GM21786 (cell line): Measurements from ENCODE around the gene RPS14.
"Not testable (repeated sequence)": the region's sequence is repeated elsewhere in the genome, so short reads cannot be mapped to it uniquely, and the experiment has no call there.

Source experiments
- ATAC-seq: cut with Tn5 transposase; IDR thresholded peaks from one replicate; pipeline ENCODE4 v1.9.1; 2021; ENCODE audit not compliant: unreplicated experiment

Gene RPS14

DNA sequence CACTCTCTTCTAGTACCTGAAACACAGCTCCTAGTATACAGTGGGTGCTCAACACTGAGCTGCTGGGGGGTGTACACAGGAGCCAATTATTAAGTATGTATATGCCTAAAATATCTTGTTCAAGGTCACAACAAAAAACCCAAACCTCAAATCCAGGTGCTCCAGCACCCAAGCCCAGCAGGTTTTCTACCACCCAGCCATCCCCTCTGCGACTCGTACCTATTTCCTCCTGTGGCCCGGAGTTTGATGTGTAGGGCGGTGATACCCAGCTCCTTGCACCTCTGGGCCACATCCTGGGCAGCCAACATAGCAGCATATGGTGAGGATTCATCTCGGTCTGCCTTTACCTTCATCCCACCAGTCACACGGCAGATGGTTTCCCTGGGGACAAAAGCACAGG is 3.0 kb downstream of the RPS14 start:
- ATAC-seq, result no peak

DNA sequence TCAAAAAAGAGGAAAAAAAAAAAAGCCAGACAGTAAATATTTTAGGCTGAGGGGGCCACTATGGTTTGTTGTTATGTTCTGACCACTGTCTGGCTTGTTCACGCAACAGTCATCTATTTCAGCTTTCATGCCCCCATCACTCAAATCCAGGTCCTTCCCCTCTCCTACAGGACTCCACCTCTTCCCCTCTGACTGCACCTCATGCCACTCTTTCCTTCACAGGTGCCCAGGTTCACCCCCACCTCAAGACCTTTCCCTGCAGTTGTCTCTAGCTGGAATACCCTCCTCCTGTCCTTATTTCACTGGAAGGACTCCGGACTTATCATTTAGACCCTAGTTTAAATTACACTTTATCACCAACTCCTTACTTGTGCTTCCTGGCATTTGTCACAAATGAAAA is 3.5 kb downstream of the RPS14 start:
- ATAC-seq, result no peak

DNA sequence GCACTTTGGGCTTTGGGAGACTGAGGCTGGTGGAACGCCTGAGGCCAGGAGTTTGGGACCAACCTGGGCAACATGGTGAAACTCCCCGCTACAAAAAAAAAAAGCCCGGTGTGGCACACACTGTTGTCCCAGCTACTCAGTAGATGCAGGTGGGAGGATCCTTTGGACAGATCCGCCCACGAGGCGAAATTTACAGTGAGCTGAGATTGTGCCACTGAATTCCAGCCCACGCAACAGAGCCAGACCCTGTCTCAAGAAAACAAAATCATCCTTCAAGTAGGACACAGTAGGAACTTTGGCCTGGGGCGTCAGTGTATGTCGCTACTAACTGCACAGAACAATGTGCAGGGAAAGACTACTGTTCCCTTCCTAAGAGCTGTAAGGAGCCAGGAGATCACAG is 4.8 kb downstream of the RPS14 start:
- no peak for ATAC-seq

DNA sequence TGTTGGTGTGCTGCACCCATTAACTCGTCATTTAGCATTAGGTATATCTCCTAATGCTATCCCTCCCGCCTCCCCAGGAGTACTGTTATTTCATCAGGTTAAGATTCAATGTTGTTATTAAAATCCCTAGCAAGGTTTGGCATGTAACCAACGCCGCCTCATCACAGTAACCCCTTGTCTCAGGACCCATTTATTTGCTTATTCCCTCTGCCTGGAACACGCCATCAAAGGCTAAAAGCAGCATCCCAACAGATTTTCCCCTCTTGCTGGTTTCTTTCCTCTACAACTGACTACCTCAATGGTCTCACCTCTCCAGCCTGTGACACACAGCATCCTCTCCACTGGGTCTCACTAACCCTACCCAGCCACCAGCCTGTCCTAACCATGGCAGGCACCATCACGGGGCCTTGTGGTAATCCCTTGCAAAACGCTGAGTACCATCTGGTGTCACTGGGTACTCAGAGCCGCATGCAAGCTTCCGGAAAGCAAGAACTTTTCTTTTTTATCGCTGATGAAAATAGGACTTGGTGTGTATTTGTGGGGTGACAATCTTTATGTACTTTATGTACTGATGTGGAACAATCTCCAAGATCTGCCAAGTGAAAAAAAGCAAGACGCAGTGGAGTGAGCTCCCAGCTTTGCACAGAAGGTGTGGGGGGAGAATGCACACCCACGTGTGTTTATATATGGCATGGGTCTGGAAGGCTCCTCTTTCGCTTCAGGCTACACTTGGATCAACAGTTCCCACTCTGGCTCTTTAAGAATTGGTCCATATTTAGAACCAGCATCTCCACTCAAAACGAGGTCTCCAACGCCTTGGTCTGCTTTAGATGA is 6.1 kb downstream of the RPS14 start:
- ATAC-seq, result no peak

DNA sequence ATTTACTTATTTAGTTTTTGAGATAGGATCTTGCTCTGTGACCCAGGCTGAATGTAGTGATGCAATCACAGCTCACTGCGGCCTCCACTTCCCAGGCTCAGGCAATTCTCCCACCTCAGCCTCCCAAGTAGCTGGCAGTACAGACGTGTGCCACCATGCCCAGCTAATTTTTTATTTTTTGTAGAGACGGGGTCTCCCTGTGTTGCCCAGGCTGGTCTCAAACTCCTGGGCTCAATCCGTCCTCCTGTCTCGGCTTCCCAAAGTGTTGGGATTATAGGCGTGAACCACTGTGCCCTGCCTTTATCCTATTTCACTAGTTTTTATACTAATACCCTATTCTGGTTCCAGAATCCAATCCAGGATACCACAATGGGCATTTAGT is 6.8 kb downstream of the RPS14 start:
- no peak for ATAC-seq

DNA sequence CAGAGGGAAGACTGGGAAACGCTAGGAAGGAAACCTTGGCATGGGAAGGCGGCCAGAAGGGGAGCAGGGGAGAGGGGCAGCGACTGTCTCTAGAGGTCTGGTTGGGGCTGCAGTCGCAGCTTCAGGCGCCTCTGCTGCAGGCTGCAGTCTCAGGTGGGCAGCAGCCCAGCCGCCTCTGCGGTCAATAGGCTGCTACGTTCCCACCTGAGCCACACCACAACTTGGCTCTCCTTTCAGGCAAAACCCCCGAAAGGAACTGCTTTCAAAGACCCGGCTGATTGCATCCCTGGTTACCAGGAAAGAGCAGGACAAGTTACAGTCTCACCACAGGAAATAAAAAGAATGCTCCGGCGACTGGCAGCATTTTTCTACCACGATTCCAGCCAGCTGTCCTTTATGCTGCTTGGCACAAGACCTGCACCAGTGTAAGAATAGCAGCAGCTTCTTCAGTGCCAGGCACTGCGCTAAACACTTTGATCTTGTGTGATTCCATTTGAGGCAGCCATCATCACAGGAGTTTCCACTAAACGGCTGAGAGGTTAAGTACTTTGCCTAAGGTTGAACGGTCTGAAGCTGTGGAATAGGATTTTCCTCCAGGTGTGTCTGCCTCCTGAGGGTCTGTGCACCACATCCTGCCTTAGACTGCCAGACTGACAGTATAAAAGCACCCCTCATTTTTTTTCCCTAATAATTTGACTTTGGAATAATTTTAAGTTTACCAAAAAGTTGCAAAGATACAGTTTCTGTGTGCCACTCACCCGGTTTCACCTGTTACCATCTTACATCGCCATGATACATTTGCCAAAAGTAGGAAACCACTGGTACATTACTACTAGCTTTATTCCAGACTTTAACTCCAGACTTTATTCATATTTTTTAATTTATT is 7.5 kb downstream of the RPS14 start:
- ATAC-seq, result no peak

DNA sequence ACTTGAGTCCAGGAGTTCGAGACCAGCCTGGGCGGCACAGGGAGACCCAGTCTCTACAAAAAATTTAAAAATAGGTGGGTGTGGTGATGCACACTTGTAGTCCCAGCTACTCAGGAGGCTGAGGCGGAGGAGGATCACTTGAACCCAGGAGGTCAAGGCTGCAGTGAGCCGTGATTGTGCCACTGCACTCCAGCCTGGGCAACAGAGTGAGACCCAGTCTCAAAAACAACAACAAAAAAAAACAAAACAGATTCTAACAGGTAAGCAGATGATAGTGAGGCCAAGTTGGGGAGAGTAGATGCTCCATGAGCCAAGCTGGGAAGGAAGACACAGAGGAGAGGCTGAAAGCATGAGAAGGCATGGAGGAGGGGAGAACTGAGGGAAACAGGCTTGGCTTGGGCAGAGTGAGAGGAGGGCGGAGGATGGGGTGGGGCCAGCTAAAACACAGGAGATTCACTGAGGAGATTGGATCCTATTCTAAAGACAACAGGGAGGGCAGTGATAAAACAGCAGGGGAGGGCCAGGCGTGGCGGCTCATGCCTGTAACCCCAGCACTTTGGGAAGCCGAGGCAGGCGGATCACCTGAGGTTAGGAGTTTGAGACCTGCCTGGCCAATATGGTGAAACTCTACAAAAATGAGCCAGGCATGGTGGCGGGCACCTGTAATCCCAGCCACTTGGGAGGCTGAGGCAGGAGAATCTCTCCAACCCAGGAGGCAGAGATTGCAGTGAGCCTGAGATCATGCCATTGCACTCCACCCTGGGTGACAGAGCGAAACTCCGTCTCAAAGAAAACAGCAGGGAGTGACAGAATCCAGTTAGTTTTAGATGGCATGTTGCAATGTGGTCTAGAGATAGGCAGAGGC is 8.4 kb downstream of the RPS14 start:
- ATAC-seq, result no peak

DNA sequence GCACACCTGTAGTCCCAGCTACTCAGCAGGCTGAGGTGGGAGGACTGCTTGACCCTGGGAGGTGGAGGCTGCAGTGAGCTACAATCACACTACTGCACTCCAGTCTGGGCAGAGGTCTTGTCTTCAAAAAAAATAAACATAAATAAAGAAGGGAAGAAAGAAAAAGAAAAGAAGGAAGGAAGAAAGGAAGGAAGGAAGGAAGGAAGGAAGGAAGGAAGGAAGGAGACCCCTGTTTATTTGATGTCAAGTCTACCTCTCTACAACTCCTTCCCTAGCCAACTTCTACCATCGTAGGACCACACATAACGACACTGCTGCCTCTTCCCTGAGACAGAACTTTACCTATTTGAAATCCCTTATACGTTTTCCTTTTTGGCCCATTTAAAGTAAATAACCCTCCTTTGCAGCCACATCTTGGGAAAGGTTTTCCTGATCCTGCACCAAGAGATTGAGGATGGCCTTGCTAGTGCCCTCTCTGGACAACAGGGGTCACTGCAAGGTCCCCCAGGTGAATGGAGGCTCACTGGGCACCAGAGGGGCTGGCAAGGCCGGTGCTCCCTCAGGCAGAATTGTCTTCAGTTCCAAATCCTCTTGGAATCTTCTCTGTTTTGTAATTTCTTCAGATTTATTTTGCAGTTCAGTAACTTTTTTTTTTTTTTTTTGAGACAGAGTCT is 10.5 kb downstream of the RPS14 start:
- ATAC-seq, result no peak

DNA sequence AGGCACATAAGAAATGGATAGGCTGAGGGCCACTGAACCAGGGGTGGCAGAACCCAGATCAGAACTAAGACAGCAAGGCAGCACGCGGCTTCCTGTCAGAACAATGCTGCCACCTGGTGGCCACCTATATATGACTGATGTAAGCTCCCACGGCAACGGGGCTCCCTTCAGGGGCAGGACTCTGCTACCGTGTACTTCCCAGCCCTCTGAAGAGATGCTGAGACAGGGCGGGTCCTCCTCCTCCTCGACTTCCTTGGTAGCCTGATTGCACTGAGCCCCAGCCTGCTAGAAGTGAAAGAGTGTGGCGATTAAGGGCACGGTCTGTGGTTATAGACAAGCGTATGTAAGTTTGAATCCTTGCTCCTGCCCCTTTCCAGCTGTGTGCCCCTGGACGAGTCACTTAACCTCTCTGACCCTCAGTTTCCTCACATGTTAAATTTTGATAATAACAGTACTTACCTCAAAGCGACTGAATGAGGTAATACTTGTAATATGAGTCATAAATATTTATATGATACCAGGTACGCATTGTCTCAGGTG is 13.3 kb downstream of the RPS14 start:
- peak; percentile 92 for ATAC-seq

DNA sequence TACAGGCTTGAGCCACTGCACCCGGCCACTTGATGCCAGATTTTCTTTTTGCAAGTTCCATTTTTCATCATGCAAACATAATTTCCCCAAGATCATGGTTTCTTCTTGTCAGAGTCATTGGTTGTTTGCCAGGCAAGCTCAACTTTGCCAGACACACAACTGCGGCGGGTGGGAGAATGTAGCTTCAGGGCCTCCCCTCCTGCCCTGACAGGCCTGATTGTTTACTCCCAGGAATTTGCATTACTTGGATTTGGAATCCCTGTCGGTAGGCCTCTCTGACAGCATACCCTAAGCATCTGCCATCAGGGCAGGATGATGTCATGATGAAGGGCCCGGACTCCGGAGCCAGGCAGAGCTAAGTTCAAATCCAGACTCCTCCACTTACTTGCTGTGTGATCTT is 15.1 kb downstream of the RPS14 start:
- ATAC-seq, result no peak

DNA sequence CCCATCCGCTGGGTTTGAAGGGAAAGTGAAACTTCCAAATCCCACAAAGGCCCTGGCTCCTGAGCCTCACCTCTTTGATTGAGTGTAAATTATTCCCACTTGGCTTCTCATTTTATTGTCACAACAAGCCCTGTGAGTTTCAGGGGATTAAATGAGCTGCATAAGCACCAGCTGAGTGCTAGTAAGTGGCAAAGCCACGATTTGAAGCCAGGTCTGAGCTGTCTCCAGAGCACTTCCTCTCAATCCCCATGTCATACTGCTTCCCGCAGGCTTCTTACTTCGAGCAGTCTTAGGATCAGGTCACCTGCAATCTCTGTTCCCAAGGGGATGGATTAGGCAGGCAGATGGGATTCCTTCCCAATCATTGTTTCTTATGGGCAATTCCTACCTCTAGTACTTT is 18.0 kb downstream of the RPS14 start:
- no peak for ATAC-seq

DNA sequence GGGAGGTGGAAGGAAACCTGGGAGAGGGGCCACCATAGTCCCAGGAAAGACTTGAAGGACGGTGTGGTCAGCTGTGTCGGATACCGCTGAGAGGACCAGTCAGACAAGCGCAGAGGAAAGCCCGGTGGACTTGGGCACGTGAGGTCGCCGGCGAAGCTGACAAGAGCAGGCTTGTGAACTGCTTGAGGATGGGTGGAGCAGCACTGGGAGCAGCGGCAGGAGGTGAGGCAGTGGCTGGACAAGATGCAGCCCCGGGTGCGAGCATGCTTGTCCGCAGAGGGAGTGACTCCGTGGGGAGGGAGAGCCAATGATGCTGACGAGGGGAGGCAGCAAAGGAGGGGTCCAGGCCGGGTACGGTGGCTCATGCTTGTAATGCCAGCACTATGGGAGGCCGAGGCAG is 18.5 kb downstream of the RPS14 start:
- ATAC-seq, result no peak

DNA sequence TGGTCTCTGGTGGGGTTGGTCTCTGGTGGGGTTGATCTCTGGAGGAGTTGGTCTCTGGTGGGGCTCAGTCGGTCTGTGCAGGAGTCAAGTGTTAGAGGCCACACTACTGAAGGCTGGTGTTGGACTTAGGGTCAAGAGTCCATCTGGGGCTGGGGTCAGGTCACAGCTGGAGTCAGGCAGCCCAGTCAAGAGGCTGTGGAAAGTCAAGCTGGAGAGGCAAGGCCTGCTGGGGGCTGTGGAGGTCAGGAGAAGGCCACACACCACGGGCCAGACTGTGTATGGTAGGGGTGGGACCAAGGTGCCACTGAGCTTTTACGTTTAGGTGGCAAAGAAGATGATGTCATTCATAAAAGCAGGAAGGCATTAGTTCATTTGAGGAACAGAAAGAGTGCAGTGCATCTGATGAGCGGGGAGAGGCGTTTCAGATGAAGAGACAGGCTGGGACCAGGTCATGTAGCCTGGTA is 20.1 kb downstream of the RPS14 start:
- ATAC-seq, result peak; percentile 75

DNA sequence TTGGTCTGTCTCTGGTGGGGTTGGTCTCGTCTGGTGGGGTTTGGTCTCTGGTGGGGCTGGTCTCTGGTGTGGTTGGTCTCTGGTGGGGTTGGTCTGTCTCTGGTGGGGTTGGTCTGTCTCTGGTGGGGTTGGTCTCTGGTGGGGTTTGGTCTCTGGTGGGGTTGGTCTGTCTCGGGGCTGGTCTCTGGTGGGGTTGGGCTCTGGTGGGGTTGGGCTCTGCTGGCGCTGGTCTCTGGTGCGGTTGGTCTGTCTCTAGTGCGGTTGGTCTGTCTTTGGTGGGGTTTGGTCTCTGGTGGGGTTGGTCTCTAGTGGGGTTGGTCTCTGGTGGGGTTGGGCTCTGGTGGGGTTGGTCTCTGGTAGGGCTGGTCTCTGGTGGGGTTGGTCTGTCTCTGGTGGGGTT is 20.6 kb downstream of the RPS14 start:
- no peak for ATAC-seq

DNA sequence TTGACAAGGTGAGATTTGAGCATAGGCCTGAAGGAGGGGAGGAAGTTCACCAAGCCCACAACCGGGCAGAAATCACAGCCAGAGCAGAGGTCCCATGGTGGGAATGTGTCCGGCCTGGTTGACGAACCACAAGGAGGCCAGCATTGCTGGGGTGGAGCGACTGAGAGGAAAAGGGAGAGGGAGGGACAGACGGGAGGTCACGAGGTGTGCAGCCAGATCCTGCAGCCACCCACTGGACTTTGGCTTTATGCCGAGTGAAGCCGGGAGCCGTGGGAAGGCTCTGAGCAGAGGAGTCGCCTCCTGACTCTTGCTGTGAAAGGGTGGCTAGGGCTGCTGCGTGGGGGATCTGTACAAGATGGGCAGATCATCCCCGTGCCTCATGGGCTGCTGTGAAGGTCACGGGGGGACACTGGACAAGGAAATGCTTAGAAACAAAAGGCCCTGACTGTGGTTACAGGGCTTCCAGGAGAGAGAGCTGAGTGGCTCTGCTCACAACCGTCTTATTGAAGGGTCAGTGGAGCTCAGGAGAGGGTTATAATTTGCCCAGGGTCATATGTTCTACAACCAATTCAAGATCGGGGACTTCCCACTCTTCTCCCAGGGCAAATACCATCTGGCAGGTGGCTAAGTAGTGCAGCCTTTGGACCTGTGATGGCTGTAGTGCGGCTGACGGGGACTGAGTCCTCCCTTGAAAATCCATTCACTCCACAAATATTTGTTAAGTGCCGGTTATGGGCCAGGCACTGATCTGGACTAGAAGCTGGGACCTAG is 21.2 kb downstream of the RPS14 start:
- no peak for ATAC-seq

DNA sequence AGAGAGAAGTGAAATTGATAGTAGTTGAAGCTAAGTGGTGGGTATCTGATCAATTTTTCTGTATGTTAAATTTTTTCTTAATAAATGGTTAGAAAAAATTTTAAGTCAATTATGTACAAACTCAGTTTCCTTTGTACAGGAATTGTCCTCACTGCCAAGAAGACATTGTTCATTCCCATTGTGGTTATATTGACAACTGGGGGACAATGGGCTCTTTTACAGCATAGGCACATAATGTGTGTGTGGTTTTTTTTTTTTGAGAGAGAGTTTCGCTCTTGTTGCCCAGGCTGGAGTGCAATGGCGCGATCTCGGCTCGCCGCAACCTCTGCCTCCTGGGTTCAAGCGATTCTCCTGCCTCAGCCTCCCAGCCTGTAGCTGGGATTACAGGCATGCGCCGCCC is 23.4 kb downstream of the RPS14 start:
- not testable (repeated sequence) for ATAC-seq

DNA sequence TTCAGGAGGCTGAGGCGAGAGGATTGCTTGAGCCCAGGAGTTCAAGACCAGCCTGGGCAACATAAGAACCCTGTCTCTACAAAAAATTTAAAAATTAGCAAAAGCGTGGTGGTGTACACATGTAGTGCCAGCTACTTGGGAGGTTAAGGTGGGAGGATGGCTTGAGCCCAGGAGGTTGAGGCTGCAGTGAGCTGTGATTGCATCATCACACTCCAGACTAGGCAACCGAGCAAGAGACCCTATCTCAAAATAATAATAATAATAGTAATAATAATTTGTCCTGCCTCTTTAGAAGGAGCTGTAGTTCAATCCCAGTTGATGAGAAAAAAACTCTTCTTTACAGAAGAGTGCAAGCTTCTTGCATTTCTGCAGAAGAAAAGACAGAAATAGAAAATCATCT is 26.8 kb downstream of the RPS14 start:
- no peak for ATAC-seq

DNA sequence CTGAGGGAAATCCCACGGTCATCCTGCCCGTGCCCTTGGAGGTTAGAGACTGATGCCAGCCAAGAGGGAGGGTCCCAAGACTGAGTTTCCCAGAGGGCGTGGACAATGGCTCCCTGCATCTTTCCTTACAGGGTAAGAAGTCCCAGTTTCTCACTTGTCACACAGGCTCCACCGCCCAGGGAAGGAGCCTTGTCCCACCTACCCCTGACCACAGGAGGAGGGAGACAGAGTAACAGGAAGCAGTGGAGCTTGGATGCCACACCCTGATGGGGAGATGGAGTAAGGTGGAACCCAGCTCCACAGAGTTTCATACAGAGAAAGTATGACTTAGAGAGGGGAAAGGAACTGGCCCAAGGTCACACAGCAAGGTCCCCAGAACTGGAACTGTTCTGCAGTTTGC is 27.5 kb downstream of the RPS14 start:
- no peak for ATAC-seq

DNA sequence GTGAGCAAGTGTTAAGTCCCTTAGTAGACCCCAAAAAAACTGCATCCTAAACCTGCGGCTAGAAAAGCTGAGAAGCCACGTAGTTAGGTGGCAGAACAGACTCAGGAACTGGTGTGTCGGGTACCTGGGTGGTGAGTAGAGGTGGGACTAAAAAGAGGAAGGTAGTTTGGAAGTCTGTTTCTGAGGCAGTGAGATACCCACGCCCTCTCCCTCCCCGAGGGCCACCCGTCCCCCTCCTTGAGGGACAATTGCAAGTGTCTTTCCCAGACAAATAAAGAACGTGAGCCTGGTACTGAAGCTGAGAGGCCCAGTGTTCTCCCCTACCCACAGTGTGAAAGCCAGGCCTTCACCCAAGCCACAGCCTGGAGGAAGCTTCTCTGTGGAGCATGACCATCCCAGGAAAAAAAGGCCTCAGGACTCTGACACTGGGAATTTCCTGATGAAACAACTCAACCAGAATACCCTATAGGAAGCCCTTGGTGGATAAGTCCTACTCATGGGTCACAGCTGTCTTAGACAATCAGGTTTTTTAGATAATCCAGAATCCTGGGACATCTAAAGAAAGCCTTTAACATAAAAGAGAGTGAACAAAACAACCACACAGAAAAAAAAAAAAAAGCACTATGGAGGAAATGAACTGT is 29.8 kb downstream of the RPS14 start:
- peak; percentile 85 for ATAC-seq
